Activated T-cell treated with anti-CD3 and anti-CD28 coated beads, Interleukin-2, amount 50 U/mL, for 72 hours (primary cell): ENCODE data around the gene KRTAP10-3. TPM values are rescaled to one million over a fixed set of nuclear protein-coding genes. Genes with fewer than 3 reads are reported as not detected.
"Not testable (repeated sequence)": the region's sequence is repeated elsewhere in the genome, so short reads cannot be mapped to it uniquely, and the experiment has no call there.

Experiments
- ATAC-seq, 2 donors: fragments of 150-1000 bp; cut with Tn5 transposase; replicated peaks in 1 of 2; 2 replicates each; pipeline ENCODE4 v1.10.0; 2021; ENCODE audit warnings: moderate library complexity in 2 of 2, mild to moderate bottlenecking in 1 of 2
- DNase-seq, 2 donors: peaks; one replicate each; pipeline ENCODE4 v3.0.0; 2021 to 2022; ENCODE audit warnings: mixed read lengths in 1 of 2
- H3K27ac Mint-ChIP-seq: one replicate; pipeline ENCODE4 v1.8.0; 2022; ENCODE audit warnings: mild to moderate bottlenecking, moderate library complexity, mixed read lengths
- H3K27me3 Mint-ChIP-seq: one replicate; pipeline ENCODE4 v1.8.0; 2022; ENCODE audit warnings: low read depth, mixed read lengths
- H3K36me3 Mint-ChIP-seq, 2 donors: one replicate each; pipeline ENCODE4 v1.8.0; 2022; ENCODE audit warnings: mixed read lengths in 2 of 2, mild to moderate bottlenecking in 1 of 2; ENCODE audit not compliant: insufficient read depth in 2 of 2
- H3K4me1 Mint-ChIP-seq: one replicate; pipeline ENCODE4 v1.8.0; 2022; ENCODE audit warnings: low read depth, mixed read lengths
- H3K4me3 Mint-ChIP-seq, 2 donors: one replicate each; pipeline ENCODE4 v1.8.0; 2022; ENCODE audit warnings: mild to moderate bottlenecking in 2 of 2, mixed read lengths in 2 of 2, moderate library complexity in 2 of 2
- H3K9me3 Mint-ChIP-seq, 2 donors: one replicate each; pipeline ENCODE4 v1.8.0; 2022; ENCODE audit warnings: mixed read lengths in 2 of 2
- total RNA-seq, 2 donors: library from RNA; stranded (reverse); gene quantifications; one replicate each; pipeline ENCODE4 v1.2.3, GENCODE V29; 2022

The KRTAP10-3 gene
- not detected for total RNA-seq

- no peak for ATAC-seq
- H3K4me1 Mint-ChIP-seq, result no peaks in the 10 kb centered on the region
- no peak within 1 kb of the TSS for H3K27ac Mint-ChIP-seq
Measured at GRCh38 chr21:44558695-44559094, at the start of gene KRTAP10-3. Gene KRTAP10-3, minus strand, starts transcription at chr21:44558795. Its CDS starts 80 bp downstream, at chr21:44558715.

GRCh38 chr21:44606495-44606894 lies 47.9 kb upstream of the KRTAP10-3 start:
- Mint-ChIP-seq H3K27me3 (no peaks in the 10 kb centered on the region), H3K9me3 (peaks cover 9 to 14% of the 10 kb centered on the region in 2 donors), H3K36me3 (peaks cover 8 to 13% of the 10 kb centered on the region in 2 donors), H3K4me3 (no peak overlapping the region), H3K4me1 (no peaks in the 10 kb centered on the region), H3K27ac (no peak overlapping the region)
- DNase-seq (no peak), ATAC-seq (no peak)

More at GRCh38 chr21:44558695-44559094, at the start of gene KRTAP10-3:
- Mint-ChIP-seq H3K36me3 (peaks cover 3 to 9% of the 10 kb centered on the region in 2 donors), H3K4me3 (no peak within 1 kb of the TSS), H3K9me3 (peaks cover 12 to 19% of the 10 kb centered on the region in 2 donors), H3K27me3 (no peaks in the 10 kb centered on the region)
- no peak for DNase-seq

- no peak overlapping the region for H3K4me3 Mint-ChIP-seq
- peaks cover 1 to 6% of the 10 kb centered on the region in 2 donors for H3K9me3 Mint-ChIP-seq
- no peak overlapping the region for H3K27ac Mint-ChIP-seq
- H3K27me3 Mint-ChIP-seq, result no peaks in the 10 kb centered on the region
- H3K4me1 Mint-ChIP-seq, result no peaks in the 10 kb centered on the region
- peaks cover under 1 to 3% of the 10 kb centered on the region in 2 donors for H3K36me3 Mint-ChIP-seq
- DNase-seq (no peak), ATAC-seq (no peak)
Measured at GRCh38 chr21:44603911-44604310, 45.3 kb upstream of the KRTAP10-3 start.

GRCh38 chr21:44603109-44603875 lies 44.7 kb upstream of the KRTAP10-3 start:
- H3K27me3 Mint-ChIP-seq, result no peaks in the 10 kb centered on the region
- H3K4me3 Mint-ChIP-seq, result no peak overlapping the region
- H3K9me3 Mint-ChIP-seq, result peaks cover 0 to 6% of the 10 kb centered on the region in 2 donors
- DNase-seq (no peak), ATAC-seq (no peak)
- H3K4me1 Mint-ChIP-seq, result no peaks in the 10 kb centered on the region
- H3K27ac Mint-ChIP-seq, result no peak overlapping the region
- peaks cover 0 to 2% of the 10 kb centered on the region in 2 donors for H3K36me3 Mint-ChIP-seq

GRCh38 chr21:44602463-44602850 lies 43.9 kb upstream of the KRTAP10-3 start:
- Mint-ChIP-seq H3K4me3 (no peak overlapping the region), H3K9me3 (peaks cover 1 to 6% of the 10 kb centered on the region in 2 donors), H3K36me3 (peaks cover 0 to 2% of the 10 kb centered on the region in 2 donors), H3K4me1 (no peaks in the 10 kb centered on the region), H3K27me3 (no peaks in the 10 kb centered on the region), H3K27ac (no peak overlapping the region)
- DNase-seq (no peak), ATAC-seq (no peak)

GRCh38 chr21:44601596-44602462 lies 43.2 kb upstream of the KRTAP10-3 start:
- Mint-ChIP-seq H3K4me3 (no peak overlapping the region), H3K4me1 (no peaks in the 10 kb centered on the region), H3K36me3 (peaks cover 0 to 2% of the 10 kb centered on the region in 2 donors), H3K9me3 (peaks cover 1 to 6% of the 10 kb centered on the region in 2 donors), H3K27ac (no peak overlapping the region), H3K27me3 (no peaks in the 10 kb centered on the region)
- ATAC-seq (no peak), DNase-seq (no peak)

- not testable (repeated sequence) for H3K27me3 Mint-ChIP-seq, H3K36me3 Mint-ChIP-seq, H3K4me3 Mint-ChIP-seq, H3K9me3 Mint-ChIP-seq, H3K27ac Mint-ChIP-seq, ATAC-seq, H3K4me1 Mint-ChIP-seq, DNase-seq
Measured at GRCh38 chr21:44601091-44601490, 42.5 kb upstream of the KRTAP10-3 start.

GRCh38 chr21:44600118-44600978 lies 41.8 kb upstream of the KRTAP10-3 start, which contains the start of gene KRTAP10-7:
Gene KRTAP10-7, plus strand, starts transcription at chr21:44600597. Its CDS starts 25 bp downstream, at chr21:44600622.
- not testable (repeated sequence) for H3K4me3 Mint-ChIP-seq, DNase-seq, H3K27ac Mint-ChIP-seq, H3K9me3 Mint-ChIP-seq, ATAC-seq, H3K27me3 Mint-ChIP-seq, H3K4me1 Mint-ChIP-seq, H3K36me3 Mint-ChIP-seq

GRCh38 chr21:44599264-44600029 lies 40.9 kb upstream of the KRTAP10-3 start:
- DNase-seq (no peak), ATAC-seq (no peak)
- H3K27ac Mint-ChIP-seq, result no peak overlapping the region
- H3K4me3 Mint-ChIP-seq, result no peak overlapping the region
- no peaks in the 10 kb centered on the region for H3K4me1 Mint-ChIP-seq
- H3K27me3 Mint-ChIP-seq, result no peaks in the 10 kb centered on the region
- peaks cover 0 to 2% of the 10 kb centered on the region in 2 donors for H3K36me3 Mint-ChIP-seq
- peaks cover 1 to 3% of the 10 kb centered on the region in 2 donors for H3K9me3 Mint-ChIP-seq

GRCh38 chr21:44598061-44598460 lies 39.5 kb upstream of the KRTAP10-3 start:
- Mint-ChIP-seq H3K4me3 (no peak overlapping the region), H3K4me1 (no peaks in the 10 kb centered on the region), H3K27me3 (no peaks in the 10 kb centered on the region), H3K27ac (no peak overlapping the region), H3K9me3 (peaks cover 1 to 3% of the 10 kb centered on the region in 2 donors), H3K36me3 (peaks cover 0 to 2% of the 10 kb centered on the region in 2 donors)
- ATAC-seq, result no peak
- no peak for DNase-seq

- ATAC-seq (no peak), DNase-seq (no peak)
- Mint-ChIP-seq H3K4me1 (no peaks in the 10 kb centered on the region), H3K4me3 (no peak overlapping the region), H3K27ac (no peak overlapping the region), H3K27me3 (no peaks in the 10 kb centered on the region), H3K9me3 (peaks cover 1 to 3% of the 10 kb centered on the region in 2 donors), H3K36me3 (peaks cover 0 to 2% of the 10 kb centered on the region in 2 donors)
Measured at GRCh38 chr21:44596068-44596725, 37.6 kb upstream of the KRTAP10-3 start.
